HG03280 (cell line): Measurements from ENCODE around the gene C16orf74.

ENCODE experiments used
- ATAC-seq: cut with Tn5 transposase; IDR thresholded peaks from one replicate; pipeline ENCODE4 v1.9.1; 2021; ENCODE audit warnings: mild to moderate bottlenecking, moderate library complexity; ENCODE audit not compliant: unreplicated experiment

Gene C16orf74

GRCh38 chr16:85750827-85751697 is at the start of gene C16orf74:
C16orf74 (minus strand) TSS chr16:85751096; CDS start chr16:85735217, 15,879 bp downstream.
- ATAC-seq, result peak; percentile 48

- no peak for ATAC-seq
Observed at GRCh38 chr16:85800321-85800669, 49.4 kb upstream of the C16orf74 start.

- ATAC-seq, result peak; percentile 87
Observed at GRCh38 chr16:85799497-85800320, 48.8 kb upstream of the C16orf74 start, which contains the start of the genes COX4I1 and EMC8. COX4I1 (plus strand) TSS chr16:85799695; CDS start chr16:85801206, 1,511 bp downstream. EMC8 (minus strand) TSS chr16:85799544; CDS start chr16:85799295, 249 bp downstream.

GRCh38 chr16:85798901-85799496 is 48.1 kb upstream of the C16orf74 start:
- peak; percentile 32 for ATAC-seq

- ATAC-seq, result no peak
Observed at GRCh38 chr16:85798283-85798776, 47.4 kb upstream of the C16orf74 start.

GRCh38 chr16:85796599-85796998 is 45.7 kb upstream of the C16orf74 start:
- no peak for ATAC-seq

- no peak for ATAC-seq
Observed at GRCh38 chr16:85796152-85796551, 45.3 kb upstream of the C16orf74 start.

- no peak for ATAC-seq
Observed at GRCh38 chr16:85794696-85795095, 43.8 kb upstream of the C16orf74 start.

- ATAC-seq, result no peak
Observed at GRCh38 chr16:85793662-85794298, 42.9 kb upstream of the C16orf74 start.

- ATAC-seq, result no peak
Observed at GRCh38 chr16:85789773-85790172, 38.9 kb upstream of the C16orf74 start.

- no peak for ATAC-seq
Observed at GRCh38 chr16:85788819-85789218, 37.9 kb upstream of the C16orf74 start.

- no peak for ATAC-seq
Observed at GRCh38 chr16:85785927-85786326, 35.0 kb upstream of the C16orf74 start.

- ATAC-seq, result no peak
Observed at GRCh38 chr16:85784813-85785212, 33.9 kb upstream of the C16orf74 start.

GRCh38 chr16:85783441-85783840 is 32.5 kb upstream of the C16orf74 start:
- ATAC-seq, result no peak

- ATAC-seq, result no peak
Observed at GRCh38 chr16:85782451-85782850, 31.6 kb upstream of the C16orf74 start.

- ATAC-seq, result no peak
Observed at GRCh38 chr16:85781695-85782370, 30.9 kb upstream of the C16orf74 start.

GRCh38 chr16:85781156-85781555 is 30.3 kb upstream of the C16orf74 start:
- no peak for ATAC-seq

- no peak for ATAC-seq
Observed at GRCh38 chr16:85780281-85780680, 29.4 kb upstream of the C16orf74 start.

GRCh38 chr16:85778873-85779272 is 28.0 kb upstream of the C16orf74 start:
- ATAC-seq, result no peak
